Activated CD4-positive, CD25-positive, alpha-beta regulatory T cell treated with anti-CD3 and anti-CD28 coated beads, Interleukin-2, amount 50 U/mL, for 16 hours (primary cell): ENCODE data around the gene VIL1.

Experiments
- DNase-seq: peaks from one replicate; pipeline ENCODE4 v3.0.0-alpha.2; 2020; ENCODE audit warnings: low read depth, low spot score

The VIL1 gene

DNA sequence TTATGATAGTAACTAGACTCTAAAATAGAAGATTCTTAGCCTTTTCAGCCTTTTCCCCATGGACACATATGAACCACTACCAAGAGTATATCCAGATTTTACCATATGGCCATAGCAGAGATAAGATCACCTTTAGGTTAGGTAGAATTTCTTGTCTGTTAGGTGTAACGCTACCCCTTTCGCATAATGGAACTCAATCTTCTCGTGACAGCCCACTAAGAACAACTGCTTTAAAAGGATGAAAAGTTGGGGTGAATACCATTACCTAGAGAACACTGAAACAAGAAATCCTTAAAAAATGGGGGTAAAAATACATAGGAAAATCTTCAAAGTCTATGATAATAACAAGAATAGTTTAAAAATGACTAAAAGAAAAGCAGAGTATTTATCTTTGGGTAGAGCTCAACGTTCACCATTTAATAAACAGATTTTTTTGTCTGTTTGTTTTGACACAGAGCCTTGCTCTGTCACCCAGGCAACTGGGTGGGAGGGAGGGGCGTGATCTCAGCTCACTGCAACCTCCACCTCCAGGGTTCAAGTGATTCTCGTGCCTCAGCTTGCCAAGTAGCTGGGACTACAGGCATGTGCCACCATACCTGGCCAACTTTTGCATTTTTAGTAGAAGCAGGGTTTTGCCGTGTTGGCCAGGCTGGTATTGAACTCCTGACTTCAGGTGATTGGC lies 67.2 kb downstream of the VIL1 start:
- DNase-seq: no peak

GRCh38 chr2:218500501-218501060 lies 81.7 kb downstream of the VIL1 start:
- DNase-seq: no peak

DNA sequence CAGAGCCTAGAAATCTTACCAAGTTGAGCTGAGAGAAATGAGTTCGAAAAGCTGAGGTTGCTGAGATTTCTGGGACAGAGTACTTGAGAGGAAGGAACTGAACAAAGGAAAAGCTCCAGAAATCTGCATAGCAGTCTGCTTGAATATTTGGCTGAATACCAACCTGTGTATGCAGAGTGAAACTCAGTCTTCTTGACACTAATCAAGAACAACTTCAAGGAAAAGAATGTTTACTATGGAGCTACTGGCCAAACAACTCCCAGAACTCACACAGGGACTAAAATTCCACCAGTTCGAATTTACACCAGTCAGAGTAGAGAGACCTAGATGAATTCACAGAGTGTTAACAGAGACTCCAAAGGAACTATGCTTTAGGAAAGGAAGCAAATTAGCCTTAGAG lies 82.7 kb downstream of the VIL1 start:
- DNase-seq: no peak
